Mesenchymal stem cell (in vitro differentiated cells and primary cell): ENCODE measurements around the gene ANO10.
"Not testable (repeated sequence)": the region's sequence is repeated elsewhere in the genome, so short reads cannot be mapped to it uniquely, and the experiment has no call there.

Experiments
- DNase-seq: peaks from one replicate; pipeline ENCODE4 v3.0.0-alpha.2; 2013
- H2AFZ ChIP-seq: one replicate; pipeline ENCODE4 v1.6.1; 2013; ENCODE audit warnings: low read depth, mild to moderate bottlenecking, control low read depth, inconsistent platforms, low read length, moderate library complexity
- H2AK5ac ChIP-seq: 2 replicates; pipeline ENCODE4 v1.6.1; 2013; ENCODE audit warnings: low read length, moderate library complexity, mild to moderate bottlenecking, inconsistent platforms; ENCODE audit not compliant: severe bottlenecking
- H2BK120ac ChIP-seq: one replicate; pipeline ENCODE4 v1.6.1; 2013; ENCODE audit warnings: low read depth, mild to moderate bottlenecking, inconsistent platforms, low read length, moderate library complexity
- H2BK12ac ChIP-seq, 2 experiments: one replicate each; pipeline ENCODE4 v1.6.1; 2013; ENCODE audit warnings: inconsistent platforms in 2 of 2, low read length in 2 of 2, mild to moderate bottlenecking in 2 of 2, moderate library complexity in 2 of 2, control low read depth in 1 of 2
- H2BK15ac ChIP-seq: one replicate; pipeline ENCODE4 v1.6.1; 2013; ENCODE audit warnings: mild to moderate bottlenecking, low read depth, inconsistent platforms; ENCODE audit not compliant: poor library complexity, severe bottlenecking
- H2BK5ac ChIP-seq: 2 replicates; pipeline ENCODE4 v1.6.1; 2013; ENCODE audit warnings: low read depth, mild to moderate bottlenecking, low read length, control low read depth, inconsistent platforms; ENCODE audit not compliant: poor library complexity, severe bottlenecking
- H3K14ac ChIP-seq, 2 experiments: one replicate each; pipeline ENCODE4 v1.6.1; 2013; ENCODE audit warnings: inconsistent platforms in 2 of 2, low read length in 2 of 2, control low read depth in 1 of 2, mild to moderate bottlenecking in 1 of 2, moderate library complexity in 1 of 2
- H3K18ac ChIP-seq, 2 experiments: one replicate each; pipeline ENCODE4 v1.6.1; 2013; ENCODE audit warnings: inconsistent platforms in 2 of 2, low read length in 2 of 2, control low read depth in 1 of 2, low read depth in 1 of 2, mild to moderate bottlenecking in 1 of 2
- H3K23ac ChIP-seq, 2 experiments: one replicate each; pipeline ENCODE4 v1.6.1; 2013; ENCODE audit warnings: inconsistent platforms in 2 of 2, low read length in 2 of 2, mild to moderate bottlenecking in 2 of 2, moderate library complexity in 2 of 2, control low read depth in 1 of 2
- H3K27ac ChIP-seq: 2 replicates; pipeline ENCODE4 v1.5.1; 2013; ENCODE audit warnings: mild to moderate bottlenecking, moderate library complexity, low read length, control low read depth, inconsistent platforms; ENCODE audit not compliant: poor library complexity, severe bottlenecking
- H3K27me3 ChIP-seq, 2 experiments: 2 replicates each; pipeline versions ENCODE4 v1.6.1 to v1.7.0; 2013; ENCODE audit warnings: low read length in 2 of 2, mild to moderate bottlenecking in 2 of 2, moderate library complexity in 2 of 2, control low read depth in 1 of 2, inconsistent platforms in 1 of 2; ENCODE audit not compliant: control insufficient read depth in 1 of 2, insufficient read depth in 1 of 2
- H3K36me3 ChIP-seq, 2 experiments: 2 replicates each; pipeline versions ENCODE4 v1.6.1 to v1.7.0; 2013; ENCODE audit warnings: low read length in 2 of 2, control low read depth in 1 of 2, inconsistent platforms in 1 of 2, low read depth in 1 of 2, mild to moderate bottlenecking in 1 of 2; ENCODE audit not compliant: insufficient read depth in 2 of 2, control insufficient read depth in 1 of 2
- H3K4ac ChIP-seq, 2 experiments: one replicate each; pipeline ENCODE4 v1.6.1; 2013; ENCODE audit warnings: inconsistent platforms in 2 of 2, low read length in 2 of 2, mild to moderate bottlenecking in 2 of 2, moderate library complexity in 2 of 2, control low read depth in 1 of 2, low read depth in 1 of 2
- H3K4me1 ChIP-seq: 2 replicates; pipeline ENCODE4 v1.6.1; 2013; ENCODE audit warnings: low read depth, low read length, control low read depth; ENCODE audit not compliant: control insufficient read depth, insufficient read depth
- H3K4me2 ChIP-seq: 2 replicates; pipeline ENCODE4 v1.6.1; 2013; ENCODE audit warnings: low read length, mild to moderate bottlenecking, inconsistent platforms; ENCODE audit not compliant: poor library complexity, severe bottlenecking
- H3K4me3 ChIP-seq, 2 experiments: 2 replicates each; pipeline versions ENCODE4 v1.5.1 to v1.7.0; 2013; ENCODE audit warnings: low read length in 2 of 2, mild to moderate bottlenecking in 2 of 2, control low read depth in 1 of 2, low read depth in 1 of 2; ENCODE audit not compliant: insufficient read depth in 1 of 2
- H3K79me1 ChIP-seq: replicated peaks from 2 replicates; pipeline ENCODE4 v1.6.1; 2013; ENCODE audit warnings: mild to moderate bottlenecking, control low read depth, low read length, inconsistent platforms; ENCODE audit not compliant: poor library complexity, severe bottlenecking
- H3K9ac ChIP-seq: 2 replicates; pipeline ENCODE4 v1.7.0; 2013; ENCODE audit warnings: mild to moderate bottlenecking, low read length, moderate library complexity
- H3K9me3 ChIP-seq: 2 replicates; pipeline ENCODE4 v1.7.0; 2013; ENCODE audit warnings: mild to moderate bottlenecking, low read length; ENCODE audit not compliant: control insufficient read depth
- H4K8ac ChIP-seq: one replicate; pipeline ENCODE4 v1.6.1; 2013; ENCODE audit warnings: inconsistent platforms, mild to moderate bottlenecking, low read length, moderate library complexity
- H4K91ac ChIP-seq: one replicate; pipeline ENCODE4 v1.6.1; 2013; ENCODE audit warnings: mild to moderate bottlenecking, low read length, inconsistent platforms
- WGBS: methylation state at CpG from one replicate; pipeline ENCODE4 v1.1.7; 2013; ENCODE audit warnings: mixed read lengths; 5-methylcytosine and 5-hydroxymethylcytosine counted together

ANO10 gene

DNA sequence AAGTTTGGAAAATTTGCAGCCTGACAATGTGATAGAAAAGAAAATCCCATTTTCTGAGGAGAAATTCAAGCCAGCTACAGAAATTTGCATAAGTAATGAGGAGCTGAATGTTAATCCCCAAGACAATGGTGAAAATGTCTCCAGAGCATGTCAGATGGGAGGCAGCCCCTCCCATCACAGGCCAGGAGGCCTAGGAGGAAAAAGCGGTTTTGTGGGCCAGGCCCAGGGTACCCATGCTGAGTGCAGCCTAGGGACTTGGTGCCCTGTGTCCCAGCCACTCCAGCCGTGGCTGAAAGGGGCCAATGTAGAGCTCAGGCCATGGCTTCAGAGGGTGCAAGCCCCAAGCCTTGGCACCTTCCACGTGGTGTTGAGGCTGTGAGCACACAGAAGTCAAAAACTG lies 159.2 kb downstream of the ANO10 start:
- H2AK5ac ChIP-seq, H3K14ac ChIP-seq, H3K27me3 ChIP-seq, H3K79me1 ChIP-seq, H3K4me3 ChIP-seq, H3K9ac ChIP-seq, H4K91ac ChIP-seq, H2AFZ ChIP-seq, H2BK120ac ChIP-seq, H3K4me2 ChIP-seq, H2BK12ac ChIP-seq, DNase-seq, H2BK15ac ChIP-seq, H3K27ac ChIP-seq, H4K8ac ChIP-seq, H3K23ac ChIP-seq, H2BK5ac ChIP-seq, H3K9me3 ChIP-seq, H3K36me3 ChIP-seq, H3K4me1 ChIP-seq, H3K4ac ChIP-seq: not testable (repeated sequence)
- WGBS, result 92% methylated on average over 3 of the region's 3 CpGs
- H3K18ac ChIP-seq, result peak overlapping the region in 1 of 2 experiments; percentile 21

GRCh38 chr3:43461345-43461744 lies 160.5 kb downstream of the ANO10 start:
- 97% methylated on average over 2 of the region's 2 CpGs for WGBS
- Histone ChIP-seq H2AK5ac (no peak overlapping the region), H2BK15ac (no peak overlapping the region), H3K4me2 (no peak overlapping the region), H2BK12ac (no peak overlapping the region), H4K91ac (no peak overlapping the region), H3K14ac (no peak overlapping the region), H3K23ac (no peak overlapping the region), H3K27ac (no peak overlapping the region), H3K79me1 (peaks cover 9% of the 10 kb centered on the region), H2AFZ (no peak overlapping the region), H2BK5ac (no peak overlapping the region), H2BK120ac (no peak overlapping the region), H3K4ac (no peak overlapping the region), H3K27me3 (no peaks in the 10 kb centered on the region), H3K36me3 (peaks cover 0 to 7% of the 10 kb centered on the region in 2 experiments), H3K18ac (no peak overlapping the region), H3K4me1 (peaks cover 2% of the 10 kb centered on the region), H3K9ac (no peak overlapping the region), H4K8ac (no peak overlapping the region), H3K4me3 (no peak overlapping the region), H3K9me3 (no peaks in the 10 kb centered on the region)
- no peak for DNase-seq

DNA sequence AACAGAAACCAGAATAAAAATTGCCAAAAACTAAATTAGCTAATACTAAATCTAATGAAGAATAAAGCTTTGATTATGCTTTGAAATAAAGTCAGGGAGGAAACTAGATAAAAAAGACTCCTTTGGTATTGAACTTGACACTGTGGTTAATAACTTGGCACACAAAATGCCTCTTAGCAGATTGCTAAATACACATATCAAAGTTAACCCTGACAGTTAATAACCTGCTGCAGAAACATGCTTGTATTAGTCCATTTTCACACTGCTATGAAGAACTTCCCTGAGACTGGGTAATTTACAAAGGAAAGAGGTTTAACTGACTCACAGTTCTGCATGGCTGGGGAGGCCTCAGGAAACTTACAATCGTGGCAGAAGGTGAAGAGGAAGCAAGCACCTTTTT lies 164.8 kb downstream of the ANO10 start:
- not testable (repeated sequence) for H3K4me1 ChIP-seq, DNase-seq, H4K8ac ChIP-seq, H2BK12ac ChIP-seq, H3K27ac ChIP-seq, H3K23ac ChIP-seq, H3K9me3 ChIP-seq, H2BK5ac ChIP-seq, H2BK15ac ChIP-seq, H3K14ac ChIP-seq, H3K79me1 ChIP-seq, H2AFZ ChIP-seq, H3K9ac ChIP-seq, H2AK5ac ChIP-seq, H3K27me3 ChIP-seq, H4K91ac ChIP-seq, H2BK120ac ChIP-seq, H3K4me3 ChIP-seq, H3K36me3 ChIP-seq, H3K4me2 ChIP-seq, H3K18ac ChIP-seq, H3K4ac ChIP-seq
- 100% methylated on average over 1 of the region's 1 CpG for WGBS

- no peak overlapping the region for H2BK15ac ChIP-seq
- no peak overlapping the region for H2BK12ac ChIP-seq
- no peak overlapping the region for H3K9ac ChIP-seq
- no peak overlapping the region for H3K4ac ChIP-seq
- H2AK5ac ChIP-seq, result no peak overlapping the region
- H3K18ac ChIP-seq, result peak overlapping the region in 1 of 2 experiments; percentile 5
- no peak overlapping the region for H3K14ac ChIP-seq
- H3K4me1 ChIP-seq, result peaks cover 6% of the 10 kb centered on the region
- peaks cover 4% of the 10 kb centered on the region for H3K79me1 ChIP-seq
- H2AFZ ChIP-seq, result no peak overlapping the region
- H3K27me3 ChIP-seq, result no peaks in the 10 kb centered on the region
- no peak overlapping the region for H4K91ac ChIP-seq
- no peak overlapping the region for H3K4me3 ChIP-seq
- no peak overlapping the region for H3K23ac ChIP-seq
- no peaks in the 10 kb centered on the region for H3K9me3 ChIP-seq
- WGBS, result 17% methylated on average over 1 of the region's 1 CpG
- no peak overlapping the region for H2BK120ac ChIP-seq
- H3K36me3 ChIP-seq, result no peaks in the 10 kb centered on the region
- H3K4me2 ChIP-seq, result no peak overlapping the region
- DNase-seq, result peak; percentile 65
- no peak overlapping the region for H4K8ac ChIP-seq
- no peak overlapping the region for H3K27ac ChIP-seq
- H2BK5ac ChIP-seq, result no peak overlapping the region
These were observed 166.6 kb downstream of the ANO10 start for GRCh38 chr3:43455233-43455632.
